Mesenchymal stem cell (in vitro differentiated cells and primary cell): ENCODE data around the gene SSB.

Source experiments
- DNase-seq: peaks from one replicate; pipeline ENCODE4 v3.0.0-alpha.2; 2013
- H2AFZ ChIP-seq: one replicate; pipeline ENCODE4 v1.6.1; 2013; ENCODE audit warnings: low read depth, mild to moderate bottlenecking, control low read depth, inconsistent platforms, low read length, moderate library complexity
- H2AK5ac ChIP-seq: 2 replicates; pipeline ENCODE4 v1.6.1; 2013; ENCODE audit warnings: low read length, moderate library complexity, mild to moderate bottlenecking, inconsistent platforms; ENCODE audit not compliant: severe bottlenecking
- H2BK120ac ChIP-seq: one replicate; pipeline ENCODE4 v1.6.1; 2013; ENCODE audit warnings: low read depth, mild to moderate bottlenecking, inconsistent platforms, low read length, moderate library complexity
- H2BK12ac ChIP-seq, 2 experiments: one replicate each; pipeline ENCODE4 v1.6.1; 2013; ENCODE audit warnings: inconsistent platforms in 2 of 2, low read length in 2 of 2, mild to moderate bottlenecking in 2 of 2, moderate library complexity in 2 of 2, control low read depth in 1 of 2
- H2BK15ac ChIP-seq: one replicate; pipeline ENCODE4 v1.6.1; 2013; ENCODE audit warnings: mild to moderate bottlenecking, low read depth, inconsistent platforms; ENCODE audit not compliant: poor library complexity, severe bottlenecking
- H2BK5ac ChIP-seq: 2 replicates; pipeline ENCODE4 v1.6.1; 2013; ENCODE audit warnings: low read depth, mild to moderate bottlenecking, low read length, control low read depth, inconsistent platforms; ENCODE audit not compliant: poor library complexity, severe bottlenecking
- H3K14ac ChIP-seq, 2 experiments: one replicate each; pipeline ENCODE4 v1.6.1; 2013; ENCODE audit warnings: inconsistent platforms in 2 of 2, low read length in 2 of 2, control low read depth in 1 of 2, mild to moderate bottlenecking in 1 of 2, moderate library complexity in 1 of 2
- H3K18ac ChIP-seq, 2 experiments: one replicate each; pipeline ENCODE4 v1.6.1; 2013; ENCODE audit warnings: inconsistent platforms in 2 of 2, low read length in 2 of 2, control low read depth in 1 of 2, low read depth in 1 of 2, mild to moderate bottlenecking in 1 of 2
- H3K23ac ChIP-seq, 2 experiments: one replicate each; pipeline ENCODE4 v1.6.1; 2013; ENCODE audit warnings: inconsistent platforms in 2 of 2, low read length in 2 of 2, mild to moderate bottlenecking in 2 of 2, moderate library complexity in 2 of 2, control low read depth in 1 of 2
- H3K27ac ChIP-seq: 2 replicates; pipeline ENCODE4 v1.5.1; 2013; ENCODE audit warnings: mild to moderate bottlenecking, moderate library complexity, low read length, control low read depth, inconsistent platforms; ENCODE audit not compliant: poor library complexity, severe bottlenecking
- H3K27me3 ChIP-seq, 2 experiments: 2 replicates each; pipeline versions ENCODE4 v1.6.1 to v1.7.0; 2013; ENCODE audit warnings: low read length in 2 of 2, mild to moderate bottlenecking in 2 of 2, moderate library complexity in 2 of 2, control low read depth in 1 of 2, inconsistent platforms in 1 of 2; ENCODE audit not compliant: control insufficient read depth in 1 of 2, insufficient read depth in 1 of 2
- H3K36me3 ChIP-seq, 2 experiments: 2 replicates each; pipeline versions ENCODE4 v1.6.1 to v1.7.0; 2013; ENCODE audit warnings: low read length in 2 of 2, control low read depth in 1 of 2, inconsistent platforms in 1 of 2, low read depth in 1 of 2, mild to moderate bottlenecking in 1 of 2; ENCODE audit not compliant: insufficient read depth in 2 of 2, control insufficient read depth in 1 of 2
- H3K4ac ChIP-seq, 2 experiments: one replicate each; pipeline ENCODE4 v1.6.1; 2013; ENCODE audit warnings: inconsistent platforms in 2 of 2, low read length in 2 of 2, mild to moderate bottlenecking in 2 of 2, moderate library complexity in 2 of 2, control low read depth in 1 of 2, low read depth in 1 of 2
- H3K4me1 ChIP-seq: 2 replicates; pipeline ENCODE4 v1.6.1; 2013; ENCODE audit warnings: low read depth, low read length, control low read depth; ENCODE audit not compliant: control insufficient read depth, insufficient read depth
- H3K4me2 ChIP-seq: 2 replicates; pipeline ENCODE4 v1.6.1; 2013; ENCODE audit warnings: low read length, mild to moderate bottlenecking, inconsistent platforms; ENCODE audit not compliant: poor library complexity, severe bottlenecking
- H3K4me3 ChIP-seq, 2 experiments: 2 replicates each; pipeline versions ENCODE4 v1.5.1 to v1.7.0; 2013; ENCODE audit warnings: low read length in 2 of 2, mild to moderate bottlenecking in 2 of 2, control low read depth in 1 of 2, low read depth in 1 of 2; ENCODE audit not compliant: insufficient read depth in 1 of 2
- H3K79me1 ChIP-seq: replicated peaks from 2 replicates; pipeline ENCODE4 v1.6.1; 2013; ENCODE audit warnings: mild to moderate bottlenecking, control low read depth, low read length, inconsistent platforms; ENCODE audit not compliant: poor library complexity, severe bottlenecking
- H3K9ac ChIP-seq: 2 replicates; pipeline ENCODE4 v1.7.0; 2013; ENCODE audit warnings: mild to moderate bottlenecking, low read length, moderate library complexity
- H3K9me3 ChIP-seq: 2 replicates; pipeline ENCODE4 v1.7.0; 2013; ENCODE audit warnings: mild to moderate bottlenecking, low read length; ENCODE audit not compliant: control insufficient read depth
- H4K8ac ChIP-seq: one replicate; pipeline ENCODE4 v1.6.1; 2013; ENCODE audit warnings: inconsistent platforms, mild to moderate bottlenecking, low read length, moderate library complexity
- H4K91ac ChIP-seq: one replicate; pipeline ENCODE4 v1.6.1; 2013; ENCODE audit warnings: mild to moderate bottlenecking, low read length, inconsistent platforms
- WGBS: methylation state at CpG from one replicate; pipeline ENCODE4 v1.1.7; 2013; ENCODE audit warnings: mixed read lengths; 5-methylcytosine and 5-hydroxymethylcytosine counted together

SSB gene

DNA sequence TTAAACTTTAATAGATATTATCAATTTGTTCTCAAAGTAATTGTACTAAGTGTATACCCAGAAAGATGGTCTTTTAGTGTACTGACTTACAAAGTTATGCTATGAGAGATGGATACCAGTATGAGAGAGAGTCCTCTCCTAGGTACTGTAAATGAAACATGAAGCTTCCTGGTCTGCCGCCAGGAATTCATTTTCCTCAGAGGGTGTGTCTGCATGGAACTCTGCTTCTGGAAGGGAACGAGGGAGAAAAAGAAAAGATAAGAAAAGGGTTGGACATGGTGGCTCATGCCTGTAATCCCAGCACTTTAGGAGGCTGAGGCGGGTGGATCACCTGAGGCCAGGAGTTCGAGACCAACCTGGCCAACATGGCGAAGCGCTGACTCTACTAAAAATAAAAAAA, 2.2 kb upstream of the SSB start:
- H3K4me3 ChIP-seq = no peak overlapping the region
- no peak overlapping the region for H3K14ac ChIP-seq
- 90% methylated on average over 6 of the region's 6 CpGs for WGBS
- no peak for DNase-seq
- no peak overlapping the region for H3K27ac ChIP-seq
- no peak overlapping the region for H3K18ac ChIP-seq
- no peak overlapping the region for H2AFZ ChIP-seq
- H3K9me3 ChIP-seq = no peaks in the 10 kb centered on the region
- H2BK5ac ChIP-seq = no peak overlapping the region
- H3K36me3 ChIP-seq = peaks cover 1 to 7% of the 10 kb centered on the region in 2 experiments
- H3K9ac ChIP-seq = no peak overlapping the region
- no peak overlapping the region for H2BK15ac ChIP-seq
- H4K8ac ChIP-seq = no peak overlapping the region
- H3K79me1 ChIP-seq = no peaks in the 10 kb centered on the region
- H4K91ac ChIP-seq = no peak overlapping the region
- no peak overlapping the region for H3K23ac ChIP-seq
- no peak overlapping the region for H2BK12ac ChIP-seq
- no peaks in the 10 kb centered on the region for H3K27me3 ChIP-seq
- no peak overlapping the region for H3K4ac ChIP-seq
- H3K4me1 ChIP-seq = peaks cover 3% of the 10 kb centered on the region
- no peak overlapping the region for H2AK5ac ChIP-seq
- H3K4me2 ChIP-seq = no peak overlapping the region
- H2BK120ac ChIP-seq = no peak overlapping the region

DNA sequence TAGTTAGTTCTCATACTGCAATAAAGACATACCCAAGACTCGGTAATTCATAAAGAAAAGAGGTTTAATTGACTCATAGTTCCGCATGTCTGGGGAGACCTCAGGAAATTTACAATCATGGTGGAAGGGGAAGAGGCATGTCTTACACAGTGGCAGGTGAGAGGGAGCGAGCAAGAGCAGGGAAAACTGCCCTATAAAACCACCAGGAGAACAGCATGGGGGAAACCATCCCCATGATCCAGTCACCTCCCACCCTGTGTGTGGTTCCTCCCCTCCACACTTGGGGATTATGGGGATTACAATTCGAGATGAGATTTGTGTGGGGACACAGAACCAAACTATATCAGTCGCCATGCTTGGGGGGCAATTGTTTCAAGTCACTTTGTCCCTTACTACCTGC, 1.1 kb upstream of the SSB start:
- H2BK120ac ChIP-seq = no peak overlapping the region
- no peak overlapping the region for H3K27ac ChIP-seq
- no peak overlapping the region for H4K8ac ChIP-seq
- no peaks in the 10 kb centered on the region for H3K9me3 ChIP-seq
- H2BK15ac ChIP-seq = no peak overlapping the region
- peaks cover 8 to 19% of the 10 kb centered on the region in 2 experiments for H3K36me3 ChIP-seq
- H3K27me3 ChIP-seq = no peaks in the 10 kb centered on the region
- no peak overlapping the region for H2BK12ac ChIP-seq
- H3K9ac ChIP-seq = no peak overlapping the region
- no peak overlapping the region for H2AK5ac ChIP-seq
- no peak overlapping the region for H4K91ac ChIP-seq
- H3K4me3 ChIP-seq = no peak overlapping the region
- 86% methylated on average over 5 of the region's 5 CpGs for WGBS
- no peak overlapping the region for H3K14ac ChIP-seq
- no peak overlapping the region for H2BK5ac ChIP-seq
- no peak overlapping the region for H3K4ac ChIP-seq
- H2AFZ ChIP-seq = no peak overlapping the region
- H3K23ac ChIP-seq = no peak overlapping the region
- no peak for DNase-seq
- H3K4me1 ChIP-seq = peaks cover 5% of the 10 kb centered on the region
- H3K18ac ChIP-seq = no peak overlapping the region
- H3K79me1 ChIP-seq = peaks cover 4% of the 10 kb centered on the region
- H3K4me2 ChIP-seq = no peak overlapping the region

DNA sequence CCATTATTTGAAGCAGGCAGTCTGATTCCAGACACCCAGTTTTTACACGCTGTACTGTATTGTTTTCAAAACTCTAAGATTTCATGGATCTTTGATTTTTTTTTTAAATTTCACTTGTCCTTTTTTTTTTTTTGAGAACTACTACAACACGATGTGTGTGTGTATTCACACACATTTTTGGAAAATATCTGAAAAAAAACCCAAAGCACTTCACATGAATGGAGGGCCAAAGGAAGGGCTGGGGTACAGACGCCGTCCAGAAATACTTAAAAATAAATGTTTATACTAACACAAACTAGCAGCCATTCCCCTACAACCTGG, 314 bp upstream of the SSB start:
- Histone ChIP-seq H4K8ac (no peak overlapping the region), H3K9me3 (no peaks in the 10 kb centered on the region), H2BK5ac (no peak overlapping the region), H3K4me1 (peaks cover 5% of the 10 kb centered on the region), H2BK12ac (no peak overlapping the region), H3K27ac (peak overlapping the region; percentile 71), H3K23ac (no peak overlapping the region), H3K18ac (no peak overlapping the region), H3K79me1 (peaks cover 4% of the 10 kb centered on the region), H3K14ac (no peak overlapping the region), H3K9ac (peak overlapping the region; percentile 96), H2AK5ac (no peak overlapping the region), H2AFZ (peak overlapping the region; percentile 23), H2BK15ac (no peak overlapping the region), H4K91ac (no peak overlapping the region), H3K4me2 (peak overlapping the region; percentile 67), H3K4ac (no peak overlapping the region), H3K4me3 (peak overlapping the region in 1 of 2 experiments; percentile 88), H3K27me3 (no peaks in the 10 kb centered on the region), H2BK120ac (no peak overlapping the region), H3K36me3 (peaks cover 8 to 25% of the 10 kb centered on the region in 2 experiments)
- no peak for DNase-seq
- WGBS = 20% methylated on average over 3 of the region's 4 CpGs

DNA sequence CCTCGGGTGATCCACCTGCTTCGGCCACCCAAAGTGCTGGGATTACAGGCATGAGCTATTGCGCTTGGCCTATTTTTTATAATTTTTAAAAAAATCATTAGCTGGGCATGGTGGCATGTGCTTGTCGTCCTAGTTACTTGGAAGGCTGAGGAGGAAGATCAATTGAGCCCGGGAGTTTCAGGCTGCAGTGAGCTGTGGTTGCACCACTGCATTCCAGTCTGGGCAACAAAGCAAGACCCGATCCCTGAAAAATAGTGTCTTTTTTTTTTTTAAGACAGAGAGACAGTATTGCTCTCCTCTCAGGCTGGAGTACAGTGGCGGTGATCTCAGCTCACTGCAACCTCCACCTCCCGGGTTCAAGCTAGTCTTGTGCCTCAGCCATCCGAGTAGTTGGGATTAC, 4.8 kb downstream of the SSB start:
- Histone ChIP-seq H3K36me3 (peaks cover 15 to 58% of the 10 kb centered on the region in 2 experiments), H3K9me3 (no peaks in the 10 kb centered on the region), H3K4me2 (no peak overlapping the region), H4K8ac (no peak overlapping the region), H3K27ac (no peak overlapping the region), H2BK5ac (no peak overlapping the region), H3K18ac (no peak overlapping the region), H3K14ac (no peak overlapping the region), H2AFZ (no peak overlapping the region), H2AK5ac (no peak overlapping the region), H2BK12ac (no peak overlapping the region), H3K4ac (no peak overlapping the region), H3K4me3 (no peak overlapping the region), H2BK15ac (no peak overlapping the region), H3K23ac (no peak overlapping the region), H3K79me1 (peaks cover 7% of the 10 kb centered on the region), H3K27me3 (no peaks in the 10 kb centered on the region), H3K4me1 (peaks cover 5% of the 10 kb centered on the region), H4K91ac (no peak overlapping the region), H3K9ac (no peak overlapping the region), H2BK120ac (no peak overlapping the region)
- DNase-seq = no peak
- 93% methylated on average over 9 of the region's 9 CpGs for WGBS
